GM21381 (cell line): Measurements from ENCODE around the gene NFIA.

Experiments used
- ATAC-seq: cut with Tn5 transposase; IDR thresholded peaks from one replicate; pipeline ENCODE4 v1.9.1; 2021; ENCODE audit warnings: mild to moderate bottlenecking, moderate library complexity; ENCODE audit not compliant: unreplicated experiment

Gene NFIA

GRCh38 chr1:61318319-61319125 is 236.2 kb downstream of the NFIA start:
- ATAC-seq = peak; percentile 100

GRCh38 chr1:61320575-61320974 is 238.2 kb downstream of the NFIA start:
- ATAC-seq = no peak

GRCh38 chr1:61322008-61322744 is 239.8 kb downstream of the NFIA start:
- ATAC-seq = no peak

GRCh38 chr1:61322769-61323168 is 240.4 kb downstream of the NFIA start:
- ATAC-seq = no peak

GRCh38 chr1:61323681-61324328 is 241.4 kb downstream of the NFIA start:
- ATAC-seq = no peak

GRCh38 chr1:61326713-61327112 is 244.4 kb downstream of the NFIA start:
- ATAC-seq = no peak

- ATAC-seq = no peak
Observed at GRCh38 chr1:61327436-61327835, 245.1 kb downstream of the NFIA start.

- no peak for ATAC-seq
Observed at GRCh38 chr1:61329556-61329955, 247.2 kb downstream of the NFIA start.

GRCh38 chr1:61330018-61330417 is 247.7 kb downstream of the NFIA start:
- no peak for ATAC-seq

GRCh38 chr1:61330571-61330970 is 248.2 kb downstream of the NFIA start:
- no peak for ATAC-seq

GRCh38 chr1:61332196-61332753 is 249.9 kb downstream of the NFIA start:
- ATAC-seq = peak; percentile 98

GRCh38 chr1:61332796-61333195 is 250.4 kb downstream of the NFIA start:
- no peak for ATAC-seq

- ATAC-seq = no peak
Observed at GRCh38 chr1:61334718-61335589, 252.6 kb downstream of the NFIA start.

GRCh38 chr1:61337037-61337436 is 254.7 kb downstream of the NFIA start:
- no peak for ATAC-seq

- no peak for ATAC-seq
Observed at GRCh38 chr1:61337441-61337951, 255.1 kb downstream of the NFIA start.

GRCh38 chr1:61337981-61338848 is 255.9 kb downstream of the NFIA start:
- no peak for ATAC-seq

GRCh38 chr1:61338899-61339298 is 256.5 kb downstream of the NFIA start:
- no peak for ATAC-seq

GRCh38 chr1:61341426-61341825 is 259.1 kb downstream of the NFIA start:
- no peak for ATAC-seq

GRCh38 chr1:61343734-61344420 is 261.5 kb downstream of the NFIA start:
- ATAC-seq = no peak
